ENCODE data around the gene MYO18B. TPM values are rescaled to one million over a fixed set of nuclear protein-coding genes. Genes with fewer than 3 reads are reported as not detected.

The MYO18B gene
- total RNA-seq, 1 experiment from 2014 or later, result not detected

- no peaks in the 10 kb centered on the region for H4K20me1 ChIP-seq (ENCODE audit: low read length)
- no peak overlapping the region for H2AFZ ChIP-seq (ENCODE audit: low read length)
- ATAC-seq (no peak), DNase-seq (no peak)
- H3K9me2 ChIP-seq (replicated peaks; ENCODE audit: low read length), result no peaks in the 10 kb centered on the region
- H3K27ac ChIP-seq (ENCODE audit: low read length), result no peak overlapping the region
- TF ChIP-seq CTCF (conservative IDR thresholded peaks at IDR 0.05; ENCODE audit: low read depth, low read length) (no peak), EZH2 (IDR thresholded peaks at IDR 0.05; ENCODE audit: low read length, unreplicated experiment) (no peak), EZH2phosphoT487 (IDR thresholded peaks at IDR 0.05; ENCODE audit: borderline replicate concordance, low read length) (no peak)
- CTCF ChIA-PET, result no interaction called here
- H3K9me3 ChIP-seq (ENCODE audit: low read length), result no peaks in the 10 kb centered on the region
- H3K4me3 ChIP-seq (ENCODE audit: low read length), result no peak overlapping the region
- H3K4me1 ChIP-seq (ENCODE audit: insufficient read depth, low read length), result no peaks in the 10 kb centered on the region
- no TSS peak for BruUV-seq (replicated peaks)
- H3K9ac ChIP-seq (ENCODE audit: low read length), result no peak overlapping the region
- intact Hi-C loops (cut with micrococcal nuclease), result no loop called here
- H3K4me2 ChIP-seq (ENCODE audit: low read length), result no peak overlapping the region
- H3F3A ChIP-seq (ENCODE audit: low read length, unreplicated experiment), result no peaks in the 10 kb centered on the region
- no peaks in the 10 kb centered on the region for H3K79me2 ChIP-seq (ENCODE audit: low read length)
- no peaks in the 10 kb centered on the region for H3K36me3 ChIP-seq (ENCODE audit: low read depth, low read length)
- POLR2A ChIA-PET (ENCODE audit: unreplicated experiment), result no interaction called here
- H3K27me3 ChIP-seq (ENCODE audit: low read length), result 0 out of 2 replicates have a peak, but pooled peaks cover 5% of the 10 kb centered on the region
Observed at GRCh38 chr22:25940479-25940878, 198.5 kb downstream of the MYO18B start.

DNA sequence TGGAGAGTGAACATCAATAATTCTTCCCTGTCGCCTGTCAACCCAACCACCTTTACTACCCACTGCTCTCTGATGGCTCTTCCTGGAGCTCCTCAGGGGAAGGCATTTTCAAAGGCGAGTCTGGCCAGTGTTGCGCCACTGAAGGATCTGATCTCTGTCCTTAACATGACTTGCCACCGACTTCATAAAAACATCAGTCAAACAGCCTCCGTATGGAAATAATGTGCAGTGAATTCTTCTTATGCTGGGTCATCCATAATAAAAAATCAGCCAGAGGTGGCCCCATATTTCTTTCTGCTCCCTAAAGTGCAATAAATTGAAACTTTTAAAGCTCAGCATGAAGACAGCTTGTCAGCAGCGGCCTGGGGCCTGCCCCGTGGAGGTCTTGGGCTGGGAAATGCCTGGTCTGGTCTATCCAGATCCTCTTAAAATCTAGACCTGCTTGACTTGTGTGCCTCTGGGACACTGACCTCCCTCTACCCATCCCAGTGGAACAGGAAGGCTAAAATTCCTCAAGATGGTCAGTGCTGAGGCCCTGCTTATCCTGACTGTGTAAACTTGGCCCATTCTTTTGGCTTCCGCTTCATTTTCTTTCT is 199.5 kb downstream of the MYO18B start:
- H3K9me2 ChIP-seq (replicated peaks; ENCODE audit: low read length), result no peaks in the 10 kb centered on the region
- ChIA-PET POLR2A (ENCODE audit: unreplicated experiment) (no interaction called here), CTCF (no interaction called here)
- H2AFZ ChIP-seq (ENCODE audit: low read length), result no peak overlapping the region
- intact Hi-C loops (cut with micrococcal nuclease), result no loop called here
- H3K27me3 ChIP-seq (ENCODE audit: low read length), result 0 out of 2 replicates have a peak, but pooled peaks cover 5% of the 10 kb centered on the region
- ATAC-seq, result no peak
- H3K4me3 ChIP-seq (ENCODE audit: low read length), result no peak overlapping the region
- no peaks in the 10 kb centered on the region for H3K9me3 ChIP-seq (ENCODE audit: low read length)
- DNase-seq, result no peak
- no TSS peak for BruUV-seq (replicated peaks)
- H3K4me1 ChIP-seq (ENCODE audit: insufficient read depth, low read length), result no peaks in the 10 kb centered on the region
- no peak overlapping the region for H3K27ac ChIP-seq (ENCODE audit: low read length)
- H3K4me2 ChIP-seq (ENCODE audit: low read length), result no peak overlapping the region
- TF ChIP-seq CTCF (conservative IDR thresholded peaks at IDR 0.05; ENCODE audit: low read depth, low read length) (no peak), EZH2phosphoT487 (IDR thresholded peaks at IDR 0.05; ENCODE audit: borderline replicate concordance, low read length) (no peak), EZH2 (IDR thresholded peaks at IDR 0.05; ENCODE audit: low read length, unreplicated experiment) (no peak)
- H3F3A ChIP-seq (ENCODE audit: low read length, unreplicated experiment), result no peaks in the 10 kb centered on the region
- no peaks in the 10 kb centered on the region for H3K79me2 ChIP-seq (ENCODE audit: low read length)
- H3K9ac ChIP-seq (ENCODE audit: low read length), result no peak overlapping the region
- H4K20me1 ChIP-seq (ENCODE audit: low read length), result no peaks in the 10 kb centered on the region
- no peaks in the 10 kb centered on the region for H3K36me3 ChIP-seq (ENCODE audit: low read depth, low read length)

DNA sequence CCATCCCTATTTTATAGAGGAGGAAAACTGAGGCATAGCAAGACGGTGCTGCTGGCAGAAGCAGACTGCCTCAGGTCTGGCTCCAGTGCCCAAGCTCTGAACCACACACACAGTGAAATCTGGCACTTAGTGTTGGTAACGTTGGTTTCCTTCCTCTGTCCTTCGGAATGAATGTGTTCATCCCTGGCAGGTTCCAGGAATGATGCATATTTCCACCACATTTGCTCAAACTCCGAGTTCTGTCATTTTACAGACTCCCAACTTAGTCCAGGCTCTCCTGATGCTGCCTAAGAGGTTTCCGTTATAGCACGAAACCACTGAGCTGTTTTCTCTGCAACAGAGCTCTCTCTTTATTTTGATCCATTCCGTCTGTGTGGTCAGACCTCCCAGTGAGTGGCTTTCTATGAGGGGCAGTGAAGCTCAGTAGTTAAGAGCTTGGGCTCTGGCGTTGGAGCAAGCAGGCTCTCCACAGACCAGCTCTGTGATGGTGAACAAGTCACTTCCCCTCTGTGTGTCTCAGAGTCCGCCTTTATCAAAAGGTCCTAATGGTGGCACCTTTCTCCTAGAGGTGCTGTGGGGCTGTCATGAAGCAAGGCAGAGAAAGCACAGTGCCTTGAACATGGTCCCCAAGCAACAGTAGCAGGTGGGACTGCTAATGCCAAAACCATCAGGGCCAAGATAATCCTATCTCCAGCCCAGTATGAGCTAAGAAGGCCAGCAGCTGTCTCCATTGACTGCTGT is 200.3 kb downstream of the MYO18B start:
- CTCF ChIA-PET, result no interaction called here
- Histone ChIP-seq H3K36me3 (ENCODE audit: low read depth, low read length) (no peaks in the 10 kb centered on the region), H3K27me3 (ENCODE audit: low read length) (0 out of 2 replicates have a peak, but pooled peaks cover 5% of the 10 kb centered on the region), H3K27ac (ENCODE audit: low read length) (no peak overlapping the region), H3K9me2 (replicated peaks; ENCODE audit: low read length) (no peaks in the 10 kb centered on the region), H3K4me2 (ENCODE audit: low read length) (no peak overlapping the region), H2AFZ (ENCODE audit: low read length) (no peak overlapping the region), H3K4me1 (ENCODE audit: insufficient read depth, low read length) (no peaks in the 10 kb centered on the region), H3K4me3 (ENCODE audit: low read length) (no peak overlapping the region), H4K20me1 (ENCODE audit: low read length) (no peaks in the 10 kb centered on the region), H3F3A (ENCODE audit: low read length, unreplicated experiment) (no peaks in the 10 kb centered on the region), H3K79me2 (ENCODE audit: low read length) (no peaks in the 10 kb centered on the region), H3K9me3 (ENCODE audit: low read length) (no peaks in the 10 kb centered on the region), H3K9ac (ENCODE audit: low read length) (no peak overlapping the region)
- intact Hi-C loops (cut with micrococcal nuclease), result no loop called here
- no TSS peak for BruUV-seq (replicated peaks)
- TF ChIP-seq CTCF (conservative IDR thresholded peaks at IDR 0.05; ENCODE audit: low read depth, low read length) (no peak), EZH2 (IDR thresholded peaks at IDR 0.05; ENCODE audit: low read length, unreplicated experiment) (no peak), EZH2phosphoT487 (IDR thresholded peaks at IDR 0.05; ENCODE audit: borderline replicate concordance, low read length) (no peak)
- no peak for DNase-seq
- POLR2A ChIA-PET (ENCODE audit: unreplicated experiment), result no interaction called here
- ATAC-seq, result no peak

All from PC-3 (cell line).